GM19468 (cell line): Measurements from ENCODE around the gene DNAJC13.
A peak's percentile ranks its signal among the peaks of the same experiment; 100 is the strongest.

ENCODE experiments used
- ATAC-seq: cut with Tn5 transposase; IDR thresholded peaks from one replicate; pipeline ENCODE4 v1.9.1; 2021; ENCODE audit warnings: mild to moderate bottlenecking, moderate library complexity, moderate number of reproducible peaks; ENCODE audit not compliant: unreplicated experiment; ENCODE audit errors: extremely low read depth

DNAJC13 gene

DNA sequence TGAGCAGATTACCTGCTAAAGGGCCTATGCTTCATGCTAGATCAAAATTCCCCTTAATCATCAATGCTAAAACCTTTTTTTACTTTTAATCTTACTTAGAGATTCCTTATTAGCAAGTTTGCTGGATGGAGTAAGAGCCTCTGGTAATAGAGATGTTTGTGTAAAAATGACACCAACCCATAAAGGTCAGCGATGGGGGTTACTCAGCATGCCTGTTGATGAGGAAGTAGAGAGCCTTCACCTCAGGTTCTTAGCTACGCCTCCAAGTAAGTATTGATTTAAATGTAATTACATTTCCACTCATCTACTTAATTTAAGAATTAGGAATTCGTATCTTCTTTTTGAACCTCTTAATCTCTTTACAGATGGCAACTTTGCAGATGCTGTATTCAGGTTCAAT, 38.8 kb downstream of the DNAJC13 start:
- ATAC-seq, result no peak

DNA sequence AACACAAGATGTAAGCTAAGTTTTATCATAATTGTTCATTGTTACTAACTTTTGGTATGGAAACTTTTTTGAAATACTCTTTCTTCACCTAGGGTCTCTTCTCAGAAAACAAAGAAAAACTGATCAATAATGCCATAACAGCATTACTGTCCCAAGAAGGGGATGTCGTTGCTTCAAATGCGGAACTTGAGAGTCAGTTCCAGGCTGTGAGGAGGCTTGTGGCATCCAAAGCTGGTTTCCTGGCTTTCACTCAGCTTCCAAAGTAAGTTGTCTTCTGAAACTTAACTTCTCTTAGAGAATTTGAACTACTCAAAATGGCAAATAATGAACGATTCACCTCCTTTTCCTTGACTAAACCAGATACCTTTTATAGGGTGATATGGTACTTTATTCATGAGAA, 39.3 kb downstream of the DNAJC13 start:
- no peak for ATAC-seq

DNA sequence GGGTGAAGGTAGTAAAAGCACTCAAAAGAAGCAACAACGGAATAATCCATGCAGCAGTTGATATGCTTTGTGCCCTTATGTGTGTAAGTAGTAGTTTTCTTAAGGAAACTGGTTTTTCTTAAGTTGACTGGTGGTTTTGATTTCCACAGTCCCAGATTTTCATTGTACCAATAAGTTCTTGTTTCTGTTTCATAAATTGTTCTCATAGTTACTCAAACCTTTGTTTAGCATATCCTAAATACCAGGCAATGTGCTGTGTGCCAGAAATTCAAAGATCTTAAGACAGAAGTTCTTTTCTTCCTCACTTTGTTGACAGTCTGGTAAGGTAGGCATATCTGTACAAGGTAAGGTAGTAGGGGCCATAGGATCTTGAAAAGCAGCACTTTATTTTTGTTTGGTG, 40.0 kb downstream of the DNAJC13 start:
- ATAC-seq, result no peak

DNA sequence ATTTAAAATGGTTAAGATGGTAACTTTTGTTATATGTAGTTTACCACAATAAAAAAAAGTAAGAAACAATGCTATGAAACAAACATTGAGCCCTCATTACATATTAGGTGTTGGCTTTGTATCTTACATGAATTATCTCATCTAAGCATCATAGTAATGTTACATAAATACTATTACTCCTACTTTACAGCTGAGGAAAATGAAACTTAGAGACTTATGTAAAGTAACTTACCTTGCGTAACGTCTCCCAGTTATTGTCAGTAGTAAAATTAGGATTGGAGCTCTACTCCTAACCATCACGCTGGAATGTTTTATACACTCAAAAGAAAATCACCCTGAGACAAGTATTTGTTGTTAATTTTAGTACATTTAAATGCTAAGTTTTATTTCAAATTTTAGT, 42.2 kb downstream of the DNAJC13 start:
- no peak for ATAC-seq

DNA sequence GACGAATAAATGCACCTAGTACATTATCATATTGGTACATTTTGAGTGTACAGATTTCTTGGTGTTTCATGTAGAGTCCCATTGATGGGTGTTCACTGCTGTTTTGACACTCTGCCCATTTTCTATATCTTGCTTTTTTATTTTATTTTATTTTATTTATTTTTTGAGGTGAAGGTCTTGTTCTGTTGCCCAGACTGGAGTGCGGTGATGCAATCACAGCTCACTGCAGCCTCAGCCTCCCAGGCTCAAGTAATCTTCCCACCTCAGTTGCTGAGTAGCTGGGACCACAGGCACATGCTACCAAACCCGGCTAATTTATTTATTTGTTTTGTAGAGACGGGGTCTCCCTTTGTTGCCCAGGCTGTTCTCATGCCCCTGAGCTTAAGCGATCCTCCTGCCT, 44.2 kb downstream of the DNAJC13 start:
- no peak for ATAC-seq

DNA sequence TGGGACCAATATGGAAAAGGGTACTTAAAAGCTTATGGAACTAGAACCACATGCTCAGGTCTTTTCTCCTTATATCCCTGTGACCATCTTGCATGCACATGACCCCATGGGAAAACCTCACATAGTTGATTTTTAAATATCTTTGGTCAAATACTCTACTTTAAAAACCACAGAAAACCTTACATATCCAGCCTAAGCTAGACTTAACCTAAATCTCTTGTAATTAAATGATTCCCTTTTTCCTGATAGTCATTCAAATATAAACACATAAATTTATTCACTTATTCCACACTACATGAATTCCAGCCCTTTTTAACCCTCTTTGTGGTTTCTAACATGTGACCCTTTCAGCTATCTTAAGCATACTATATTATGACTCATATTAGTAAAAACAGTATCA, 46.8 kb downstream of the DNAJC13 start:
- no peak for ATAC-seq

DNA sequence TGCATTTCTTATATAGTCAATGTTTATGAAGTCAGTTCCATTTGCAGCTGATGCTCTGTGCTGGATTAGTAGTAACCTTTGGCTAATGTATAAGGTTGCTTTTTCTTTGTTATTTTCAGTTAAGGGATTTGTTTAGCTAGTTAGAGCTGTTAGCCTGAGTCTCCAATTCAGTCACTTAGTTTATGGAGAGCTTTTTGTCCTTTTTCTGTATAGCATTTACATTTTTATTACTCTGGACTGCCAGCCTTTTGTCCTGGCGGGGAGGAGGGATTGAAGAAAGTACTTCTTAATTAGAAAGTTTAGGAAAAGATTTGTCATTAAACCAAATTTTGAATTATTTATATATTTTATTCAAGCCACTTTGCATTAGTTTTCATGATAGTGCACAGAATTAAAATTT, 52.0 kb downstream of the DNAJC13 start:
- ATAC-seq, result no peak

DNA sequence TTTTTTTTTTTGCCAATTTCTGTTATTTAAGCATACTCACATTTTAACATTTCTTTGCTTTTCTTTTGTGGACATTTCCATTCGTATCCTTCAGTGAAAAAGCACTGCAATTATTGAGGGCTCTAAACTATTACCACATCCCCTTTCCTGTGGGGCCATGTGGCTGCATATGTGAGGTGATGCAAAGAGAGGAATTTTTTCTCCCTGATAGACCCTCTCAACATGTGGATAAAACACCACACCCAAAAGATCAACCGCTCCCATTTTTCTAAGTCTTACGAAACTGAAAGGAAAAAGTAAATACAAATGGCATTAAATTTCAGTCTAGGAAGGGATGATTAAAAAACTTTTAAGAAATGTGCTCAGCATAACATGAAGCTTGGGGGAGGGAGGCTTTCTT, 68.8 kb downstream of the DNAJC13 start:
- no peak for ATAC-seq

DNA sequence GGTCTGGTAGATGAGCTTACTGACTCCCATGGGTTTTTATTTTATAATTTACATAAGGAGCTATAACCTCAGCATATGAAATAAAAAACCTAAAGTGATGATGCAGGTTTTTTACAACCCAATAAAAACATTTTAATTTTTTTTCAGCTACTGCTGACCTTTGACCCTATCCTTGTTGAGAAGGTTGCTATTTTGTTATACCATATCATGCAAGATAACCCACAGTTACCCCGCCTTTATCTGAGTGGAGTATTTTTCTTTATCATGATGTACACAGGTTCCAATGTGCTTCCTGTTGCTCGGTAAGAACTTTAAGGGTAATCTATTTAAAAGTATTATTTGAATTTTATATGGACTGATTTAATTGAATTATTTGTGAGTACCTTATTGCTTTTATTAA, 70.8 kb downstream of the DNAJC13 start:
- ATAC-seq, result no peak

DNA sequence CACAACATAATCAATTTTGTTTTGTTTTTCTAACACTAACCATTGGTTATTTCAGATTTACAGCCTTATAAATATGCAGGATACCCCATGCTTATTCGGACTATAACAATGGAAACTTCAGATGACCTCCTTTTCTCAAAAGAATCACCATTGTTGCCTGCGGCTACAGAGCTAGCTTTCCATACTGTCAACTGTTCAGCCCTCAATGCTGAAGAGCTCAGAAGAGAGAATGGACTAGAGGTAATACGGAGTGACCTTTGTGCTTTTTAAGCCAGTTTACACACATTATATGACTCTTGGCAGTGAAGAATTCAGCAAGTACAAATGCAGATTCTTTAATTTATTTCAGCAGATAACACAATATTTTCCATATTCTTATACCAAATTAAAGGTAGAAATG, 81.8 kb downstream of the DNAJC13 start:
- no peak for ATAC-seq

DNA sequence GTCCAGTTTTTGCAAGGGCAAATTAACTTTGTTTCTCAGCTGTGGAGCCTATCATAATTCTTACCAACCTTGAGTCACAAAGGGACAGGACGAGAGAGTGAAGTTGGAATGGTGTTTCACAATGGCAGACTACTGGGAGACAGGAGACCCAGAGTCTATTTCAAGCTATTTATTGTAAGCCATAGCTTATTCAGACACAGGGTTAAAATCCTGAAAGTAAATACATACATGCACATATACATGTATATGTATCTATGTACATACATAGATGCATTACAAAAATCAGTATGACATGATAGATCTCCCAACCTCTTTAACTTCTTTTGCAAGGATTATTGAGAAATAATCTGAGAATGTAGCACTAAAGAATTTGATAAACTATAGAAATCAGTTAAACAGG, 86.3 kb downstream of the DNAJC13 start:
- ATAC-seq, result no peak

DNA sequence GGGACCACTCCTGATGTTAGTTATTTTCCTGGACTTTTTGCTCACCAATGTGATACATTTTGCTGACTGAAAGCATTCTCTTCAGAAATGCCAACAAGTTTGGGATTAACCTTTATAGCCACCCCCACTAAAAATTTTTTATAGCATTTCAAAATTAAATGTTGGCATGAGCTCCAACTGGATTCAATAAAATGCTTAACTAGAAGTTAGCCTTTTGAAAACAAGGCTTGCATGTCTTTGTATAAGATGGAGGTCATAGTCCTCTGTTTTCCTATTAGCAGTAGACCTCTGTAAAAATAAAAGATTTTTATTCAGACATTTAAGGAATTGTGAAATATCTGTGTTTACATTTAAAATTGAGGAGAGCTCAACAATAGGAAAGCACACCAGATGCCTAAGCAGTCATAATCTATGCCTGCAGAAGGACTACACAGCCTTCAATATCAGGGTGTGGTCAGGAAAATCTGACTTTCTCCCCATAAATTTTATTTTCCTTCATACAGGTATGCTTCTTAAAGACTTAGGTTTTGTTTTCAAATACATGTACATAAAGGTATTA, 87.2 kb downstream of the DNAJC13 start:
- ATAC-seq, result no peak

DNA sequence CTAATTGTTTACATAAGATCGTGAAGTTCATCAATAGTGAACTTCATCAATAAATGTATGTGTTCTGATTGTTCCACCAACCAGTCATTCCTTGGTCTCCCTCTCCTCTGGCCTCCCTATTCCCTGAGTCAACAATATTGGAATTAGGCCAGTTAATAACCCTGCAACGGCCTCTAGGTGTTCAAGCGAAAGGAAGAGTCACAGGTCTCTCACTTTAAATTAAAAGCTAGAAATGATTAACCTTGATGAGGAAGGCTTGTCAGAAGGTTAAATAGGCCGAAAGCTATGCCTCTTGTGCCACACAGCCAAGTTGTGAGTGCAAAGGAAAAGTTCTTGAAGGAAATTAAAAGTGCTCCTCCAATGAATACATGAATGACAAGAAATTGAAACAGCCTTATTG, 90.4 kb downstream of the DNAJC13 start:
- no peak for ATAC-seq

DNA sequence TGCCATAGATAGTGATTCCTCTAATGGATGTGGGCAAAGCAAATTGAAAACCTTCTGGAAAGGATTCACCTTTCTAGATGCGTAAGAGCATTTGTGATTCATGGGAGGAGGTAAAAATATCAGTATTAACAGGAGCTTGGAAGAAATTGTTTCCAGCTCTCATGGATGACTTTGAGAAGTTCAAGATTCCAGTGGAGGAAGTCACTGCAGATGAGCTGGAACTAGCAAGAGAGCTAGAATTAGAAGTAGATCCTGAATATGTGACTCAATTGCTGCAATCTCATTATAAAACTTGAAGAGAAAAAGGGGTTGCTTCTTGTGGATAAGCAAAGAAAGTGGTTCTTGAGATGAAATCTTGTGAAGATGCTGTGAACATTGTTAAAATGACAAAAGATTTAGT, 91.8 kb downstream of the DNAJC13 start:
- ATAC-seq, result no peak

DNA sequence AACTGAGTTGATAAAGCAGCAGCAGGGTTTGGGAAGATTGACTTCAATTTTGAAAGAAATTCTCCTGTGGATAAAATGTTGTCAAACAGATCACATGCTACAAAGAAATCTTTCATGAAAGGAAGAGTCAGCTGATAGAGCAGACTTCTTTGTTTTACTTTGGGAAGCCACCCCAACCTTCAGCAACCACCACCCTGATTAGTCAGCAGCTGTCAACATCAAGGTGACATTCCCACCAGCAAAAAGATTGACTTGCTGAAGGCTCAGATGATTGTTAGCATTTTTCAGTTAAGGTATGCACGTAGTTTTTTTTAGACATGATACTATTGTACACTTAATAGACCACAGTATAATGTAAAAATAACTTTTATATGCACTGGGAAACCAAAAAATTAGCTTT, 92.2 kb downstream of the DNAJC13 start:
- ATAC-seq, result no peak

DNA sequence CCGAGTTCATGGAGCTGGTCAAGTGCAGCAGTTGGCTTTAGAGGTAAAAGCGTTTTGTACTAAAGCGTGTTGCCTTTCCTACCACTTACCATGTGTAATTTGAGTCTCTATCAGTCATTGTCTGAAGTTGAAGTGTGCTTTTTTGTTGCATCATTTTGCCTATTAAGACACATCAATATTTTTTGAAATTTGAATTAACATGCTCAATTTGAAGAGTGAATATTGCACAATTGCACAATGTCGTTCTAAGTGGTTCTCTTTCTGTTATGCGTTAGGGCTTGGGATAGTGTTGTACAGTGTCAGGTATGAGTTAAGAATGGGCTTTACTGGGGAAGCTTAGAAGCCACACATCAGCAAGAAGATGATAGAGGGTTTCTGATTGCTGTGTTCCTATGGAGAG, 95.8 kb downstream of the DNAJC13 start:
- ATAC-seq, result no peak

DNA sequence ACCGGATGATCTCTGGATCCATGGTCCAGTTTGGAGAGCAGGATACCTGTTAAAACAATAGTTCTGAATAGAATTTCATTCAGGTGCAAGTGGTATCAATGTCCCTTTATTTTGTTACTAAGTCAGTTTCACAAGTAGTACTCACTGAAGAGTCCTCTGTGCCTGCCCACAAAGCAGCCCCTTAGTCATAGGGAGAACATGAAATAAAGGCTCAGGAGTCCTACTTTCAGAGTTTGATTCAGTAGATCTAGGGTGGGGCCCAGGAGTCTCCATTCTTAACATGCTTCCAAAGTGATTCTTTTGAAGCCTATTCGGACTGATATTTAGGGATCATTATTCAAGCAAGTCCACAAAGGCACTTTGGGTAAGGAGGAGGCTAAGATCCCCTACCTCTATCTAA, 100.0 kb downstream of the DNAJC13 start:
- ATAC-seq, result no peak

DNA sequence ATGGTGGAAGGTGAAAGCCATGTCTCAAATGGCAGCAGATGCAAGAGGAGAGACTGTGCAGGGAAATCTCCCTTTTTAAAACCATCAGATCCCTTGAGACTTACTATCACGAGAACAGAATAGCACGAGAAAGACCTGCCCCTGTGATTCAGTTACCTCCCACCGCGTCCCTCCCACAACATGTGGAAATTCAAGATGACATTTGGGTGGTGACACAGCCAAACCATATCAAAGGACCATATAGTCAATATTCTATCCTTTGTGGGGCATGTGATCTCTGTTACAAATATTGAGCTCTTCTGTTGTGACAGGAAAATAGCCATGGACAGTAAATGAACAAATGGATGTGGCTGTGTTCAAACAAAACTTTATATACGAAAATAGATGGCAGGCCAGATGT, 102.6 kb downstream of the DNAJC13 start:
- no peak for ATAC-seq

DNA sequence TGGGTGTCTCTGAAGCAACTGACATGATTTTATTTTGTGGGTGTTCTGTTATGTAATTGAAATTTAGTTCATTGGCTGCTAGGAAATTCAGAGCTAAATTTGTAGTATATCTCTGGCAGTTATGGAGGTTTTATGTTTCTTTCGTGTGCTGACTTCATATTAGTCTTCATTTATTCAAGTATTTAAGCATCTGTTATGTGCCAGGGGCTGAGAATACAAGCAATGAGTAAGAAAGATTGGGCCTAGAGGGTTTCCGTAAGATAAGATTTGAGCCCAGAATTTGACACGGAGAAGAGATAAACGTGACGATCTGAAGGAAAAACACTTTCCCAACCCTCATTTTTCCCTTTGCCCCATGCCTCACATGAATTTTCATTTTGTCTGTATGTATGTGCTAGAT, 104.6 kb downstream of the DNAJC13 start:
- no peak for ATAC-seq

DNA sequence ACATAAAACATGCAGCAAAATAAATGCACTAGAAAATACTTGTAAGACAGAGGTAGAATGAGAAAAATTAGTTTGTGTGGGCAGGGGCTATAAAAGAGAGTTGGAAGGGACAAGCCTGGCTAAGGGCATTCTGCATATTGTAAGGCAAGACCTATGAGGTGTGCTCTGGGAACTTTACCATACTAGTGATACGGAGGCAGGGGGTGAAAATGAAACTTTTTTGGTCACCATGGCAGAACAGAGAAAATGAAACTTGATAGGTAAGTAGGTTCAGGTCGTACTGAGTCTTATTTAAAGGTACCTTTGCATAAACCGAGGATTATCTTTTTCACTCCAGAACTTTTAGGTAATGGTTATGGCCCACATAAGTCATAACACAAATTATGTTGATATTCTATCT, 105.1 kb downstream of the DNAJC13 start:
- peak; percentile 54 for ATAC-seq

DNA sequence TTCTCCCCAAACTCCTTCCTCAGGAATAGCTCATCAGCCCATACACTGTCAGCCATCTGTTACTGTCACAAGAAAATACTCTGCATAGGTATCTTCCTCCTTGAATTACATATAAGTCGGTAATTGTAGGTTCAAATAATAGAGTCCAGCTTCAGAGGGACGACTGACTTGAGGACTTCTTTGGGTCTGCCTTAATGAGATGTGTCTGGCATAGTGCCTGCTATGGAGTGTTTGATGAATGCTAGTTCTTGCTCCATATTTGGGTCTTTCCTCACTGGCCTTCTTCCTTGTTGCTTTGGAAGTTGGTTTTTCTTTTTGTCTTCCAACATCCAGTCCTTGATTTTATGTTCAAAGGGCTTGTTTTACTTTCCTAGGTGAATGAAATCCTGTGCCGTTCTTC, 113.3 kb downstream of the DNAJC13 start:
- ATAC-seq, result no peak

DNA sequence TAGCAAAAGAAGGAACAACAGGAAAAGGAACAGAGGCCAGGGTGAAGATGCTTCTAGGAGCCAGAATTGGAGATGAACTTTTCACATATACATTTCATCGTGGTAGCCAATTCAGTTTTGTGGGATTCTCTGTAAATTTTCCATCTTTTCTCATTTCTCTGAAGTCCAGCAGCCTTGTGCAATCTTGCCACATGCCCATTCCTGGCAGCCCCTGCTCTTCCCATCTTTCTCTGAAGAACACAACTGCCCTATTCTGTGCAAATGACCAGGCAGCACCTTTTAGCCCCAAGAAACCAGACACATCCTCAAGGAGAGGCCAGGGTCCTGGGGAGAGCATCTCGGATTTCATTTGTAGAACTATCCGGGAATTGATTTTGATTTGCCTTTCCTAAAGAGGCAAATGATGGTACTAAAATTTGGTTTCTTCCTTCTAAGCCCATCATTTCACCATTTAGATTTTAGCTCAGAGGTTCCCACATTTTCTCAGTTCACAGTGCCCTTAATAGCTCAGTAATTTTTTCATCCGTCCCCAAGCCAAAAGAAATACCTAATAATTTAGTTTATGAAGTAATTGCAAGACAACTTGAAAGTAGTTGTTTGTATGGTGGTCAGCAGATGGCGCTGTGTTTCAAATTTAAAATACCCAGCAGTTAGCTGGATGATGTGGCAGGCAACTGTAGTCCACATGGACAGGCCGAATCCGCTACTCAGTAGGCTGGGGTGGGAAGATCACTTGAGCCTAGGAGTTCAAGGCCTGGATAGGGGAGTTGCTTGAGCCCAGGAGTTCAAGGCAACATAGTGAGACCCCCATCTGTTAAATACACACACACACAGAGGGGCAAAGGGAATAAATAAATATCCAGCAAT, 118.5 kb downstream of the DNAJC13 start:
- no peak for ATAC-seq
